Body of pancreas (tissue), 4 donors: ENCODE data around the gene AP1M1.

ENCODE experiments used
- CTCF ChIP-seq, 7 experiments: fragments of 450-650 bp in 4 of 7; fragments of 200-600 bp in 3 of 7; sonication (generic) in 3 of 7; IDR thresholded peaks; one replicate each; pipeline ENCODE4 v1.5.1; 2016 to 2019; ENCODE audit warnings: antibody characterized with exemption in 7 of 7
- POLR2A ChIP-seq, 3 donors: fragments of 450-650 bp; IDR thresholded peaks; one replicate each; pipeline ENCODE4 v1.6.1; 2016; ENCODE audit warnings: antibody characterized with exemption in 3 of 3, mild to moderate bottlenecking in 2 of 3

GRCh38 chr19:16175954-16176353 lies 21.8 kb upstream of the AP1M1 start:
- TF ChIP-seq CTCF (IDR thresholded peaks at IDR 0.05), result no peak
- no peak for TF ChIP-seq POLR2A (IDR thresholded peaks at IDR 0.05)
